ENCODE results near the gene CTSA.

DNA sequence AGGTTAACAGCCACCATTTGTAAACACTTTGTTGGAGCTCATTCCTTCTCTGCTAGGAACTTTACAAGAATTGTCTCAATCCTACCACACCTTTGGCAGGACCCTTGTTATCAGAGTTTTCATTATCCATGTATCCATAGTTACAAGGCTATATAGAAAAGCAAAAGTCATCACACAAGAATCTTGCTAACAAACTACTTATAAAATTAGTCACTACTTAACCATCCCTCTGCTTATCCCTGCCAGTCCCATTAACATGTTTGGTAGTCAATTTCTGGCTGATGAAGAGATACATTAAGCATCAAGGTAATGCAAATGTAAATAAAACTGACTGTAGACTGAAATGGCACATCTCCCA is 23.3 kb upstream of the CTSA start:
- TF ChIP-seq RFX1 (IDR thresholded peaks at IDR 0.05) (no peak), CTCF (IDR thresholded peaks at IDR 0.05 in 2 of 3, conservative IDR thresholded peaks at IDR 0.05 in 1 of 3; ENCODE audit: insufficient read depth in 2 of 3, low read depth in 1 of 3, low read length in 3 of 3) (no peak)

Measured in K562 (cell line).